A549 (cell line): ENCODE results near the gene PARVB. TPM values are rescaled to one million over a fixed set of nuclear protein-coding genes. Genes with fewer than 3 reads are reported as not detected.

Experiments
- ATAC-seq, 2 experiments: fragments of 200-7000 bp in 1 of 2; fragments of >200 bp in 1 of 2; cut with Nextera tagmentation in 1 of 2; cut with Tn5 transposase in 1 of 2; 3 replicates each; pipeline versions ENCODE4 v1.8.0 to v1.9.1; 2018 to 2020; ENCODE audit warnings: mild to moderate bottlenecking in 1 of 2, moderate library complexity in 1 of 2
- CTCF ChIA-PET: fragments of 300-600 bp; sonication (Branson Sonifier 250); formaldehyde crosslinking; extraction: SDS; loops from one replicate; lab custom pipeline; 2021; ENCODE audit warnings: antibody characterized with exemption, inconsistent platforms; lab: Yijun Ruan, JAX
- POLR2A ChIA-PET: fragments of 350-600 bp; formaldehyde crosslinking; extraction: SDS; loops from one replicate; lab custom pipeline; 2021; ENCODE audit warnings: antibody characterized with exemption, inconsistent platforms; lab: Yijun Ruan, JAX
- DNase-seq, 2 experiments: peaks; one replicate each; pipeline versions ENCODE4 v3.0.0 to v3.0.0-alpha.2; 2011 to 2016; ENCODE audit warnings: low read depth in 1 of 2, low spot score in 1 of 2
- FAIRE-seq: peaks from 2 replicates; lab custom pipeline; 2011; peaks lifted over from hg19 to GRCh38; lab: Jason Lieb, UNC
- H3K27ac ChIP-seq, 2 experiments: fragments of >200 bp; sonication (Bioruptor Twin); formaldehyde crosslinking; 3 replicates each; pipeline ENCODE4 v1.5.1; 2016 to 2017
- H3K4me1 ChIP-seq: fragments of >200 bp; sonication (Bioruptor Twin); formaldehyde crosslinking; 3 replicates; pipeline ENCODE4 v1.6.1; 2016
- H3K4me2 ChIP-seq: fragments of >200 bp; sonication (Bioruptor Twin); formaldehyde crosslinking; 3 replicates; pipeline ENCODE4 v1.6.1; 2016
- H3K4me3 ChIP-seq: fragments of >200 bp; sonication (Bioruptor Twin); formaldehyde crosslinking; 3 replicates; pipeline ENCODE4 v1.5.1; 2016
- H3K9me3 ChIP-seq: fragments of >200 bp; sonication (Bioruptor Twin); formaldehyde crosslinking; 3 replicates; pipeline ENCODE4 v1.6.1; 2016
- BHLHE40 ChIP-seq: IDR thresholded peaks from 2 replicates; pipeline ENCODE4 v1.6.1; 2012; ENCODE audit warnings: low read depth, low read length, inconsistent platforms
- CBX2 ChIP-seq: fragments of 200-600 bp; sonication (generic); IDR thresholded peaks from 2 replicates; pipeline ENCODE4 v1.6.1; 2016; ENCODE audit warnings: low read depth, mild to moderate bottlenecking, borderline replicate concordance
- CBX8 ChIP-seq: fragments of 200-600 bp; sonication (generic); IDR thresholded peaks from 2 replicates; pipeline ENCODE4 v1.6.1; 2016
- CEBPB ChIP-seq, 2 experiments: fragments of >200 bp in 1 of 2; sonication (Bioruptor Twin) in 1 of 2; formaldehyde crosslinking in 1 of 2; IDR thresholded peaks; 2 replicates each; pipeline ENCODE4 v1.6.1; 2012 to 2016
- CHD2 ChIP-seq: fragments of 150-350 bp; IDR thresholded peaks from 2 replicates; pipeline ENCODE4 v1.6.1; 2014; ENCODE audit warnings: low read length; ENCODE audit not compliant: partially characterized antibody
- EHF ChIP-seq: fragments of 250-450 bp; sonication (Bioruptor Pico); IDR thresholded peaks from 2 replicates; pipeline ENCODE4 v1.5.0; 2020; ENCODE audit warnings: mild to moderate bottlenecking
- EHMT2 ChIP-seq: fragments of 200-600 bp; sonication (generic); IDR thresholded peaks from 2 replicates; pipeline ENCODE4 v1.6.1; 2016; ENCODE audit warnings: antibody characterized with exemption, low read depth, mild to moderate bottlenecking, moderate library complexity
- EP300 ChIP-seq, 2 experiments: fragments of >200 bp; sonication (Bioruptor Twin); formaldehyde crosslinking; IDR thresholded peaks; 2 replicates in 1 of 2; 3 replicates in 1 of 2; pipeline ENCODE4 v1.6.1; 2016 to 2017
- FOSL2 ChIP-seq, 2 experiments: fragments of 450-650 bp in 1 of 2; fragments of >200 bp in 1 of 2; sonication (Bioruptor Twin) in 1 of 2; formaldehyde crosslinking; IDR thresholded peaks; 2 replicates each; pipeline versions ENCODE4 v1.5.0 to v1.6.1; 2016 to 2020; ENCODE audit warnings: mild to moderate bottlenecking in 1 of 2, moderate library complexity in 1 of 2
- HEYL ChIP-seq: fragments of 250-450 bp; sonication (Bioruptor Pico); IDR thresholded peaks from 2 replicates; pipeline ENCODE4 v1.8.0; 2021; ENCODE audit warnings: mild to moderate bottlenecking, moderate library complexity
- HOXA7 ChIP-seq: fragments of 250-450 bp; sonication (Bioruptor Pico); IDR thresholded peaks from 2 replicates; pipeline ENCODE4 v1.5.0; 2020; ENCODE audit warnings: mild to moderate bottlenecking, moderate library complexity
- HOXB13 ChIP-seq: fragments of 250-450 bp; sonication (Bioruptor Pico); IDR thresholded peaks from 2 replicates; pipeline ENCODE4 v1.5.0; 2020; ENCODE audit warnings: low read depth, mild to moderate bottlenecking, moderate library complexity
- HOXB5 ChIP-seq: fragments of 250-450 bp; sonication (Bioruptor Pico); IDR thresholded peaks from 2 replicates; pipeline ENCODE4 v1.5.0; 2020; ENCODE audit warnings: mild to moderate bottlenecking, moderate library complexity
- KDM1A ChIP-seq: fragments of 200-600 bp; sonication (generic); IDR thresholded peaks from 2 replicates; pipeline ENCODE4 v1.6.1; 2016; ENCODE audit warnings: low read depth, mild to moderate bottlenecking
- MAFK ChIP-seq: fragments of 450-650 bp; IDR thresholded peaks from 2 replicates; pipeline ENCODE4 v1.6.1; 2014; ENCODE audit not compliant: partially characterized antibody
- NPAS2 ChIP-seq: fragments of 250-450 bp; sonication (Bioruptor Pico); IDR thresholded peaks from 2 replicates; pipeline ENCODE4 v1.8.0; 2022; ENCODE audit warnings: mild to moderate bottlenecking, moderate library complexity, borderline replicate concordance
- PHF8 ChIP-seq: fragments of 200-600 bp; sonication (generic); IDR thresholded peaks from 2 replicates; pipeline ENCODE4 v1.6.1; 2016; ENCODE audit warnings: low read depth, mild to moderate bottlenecking, antibody characterized with exemption, moderate library complexity, borderline replicate concordance
- POLR2AphosphoS2 ChIP-seq: conservative IDR thresholded peaks from 2 replicates; pipeline ENCODE4 v1.6.1; 2012; ENCODE audit warnings: low read length, improper control_type of control experiment, inconsistent platforms
- RARB ChIP-seq: fragments of 250-450 bp; sonication (Bioruptor Pico); IDR thresholded peaks from 2 replicates; pipeline ENCODE4 v1.8.0; 2021; ENCODE audit warnings: mild to moderate bottlenecking, moderate library complexity
- RCOR1 ChIP-seq: fragments of 150-350 bp; IDR thresholded peaks from 2 replicates; pipeline ENCODE4 v1.6.1; 2014; ENCODE audit warnings: antibody characterized with exemption, low read length, low read depth
- RFX5 ChIP-seq: fragments of 450-650 bp; IDR thresholded peaks from 2 replicates; pipeline ENCODE4 v1.7.1; 2014; ENCODE audit warnings: antibody characterized with exemption, mild to moderate bottlenecking, moderate library complexity
- SMC3 ChIP-seq: fragments of >200 bp; sonication (Bioruptor Twin); formaldehyde crosslinking; IDR thresholded peaks from 3 replicates; pipeline ENCODE4 v1.6.1; 2018; ENCODE audit warnings: inconsistent platforms
- WGBS: methylation state at CpG from one replicate; pipeline ENCODE4 v1.1.6; 2017; ENCODE audit errors: missing lambda C conversion rate; 5-methylcytosine and 5-hydroxymethylcytosine counted together
- polyA plus RNA-seq, 4 experiments: library from polyadenylated mRNA; depleted of rRNA in 3 of 4; stranded (reverse); fragments of >200 nt; fragmentation: RNase III in 1 of 4; extraction: RNeasy Plus Mini Kit Qiagen cat#74134 plus additional on column Dnase treatment in 1 of 4; gene quantifications; 2 replicates in 3 of 4; 3 replicates in 1 of 4; pipeline ENCODE4 v1.2.3, GENCODE V29; 2011 to 2017
- TF ChIP-seq, protein P1 (sequence below): fragments of >200 bp; sonication (Bioruptor Twin); formaldehyde crosslinking; IDR thresholded peaks from 3 replicates; pipeline ENCODE4 v1.5.1; 2016
- TF ChIP-seq, protein P2 (sequence below): fragments of 250-450 bp; sonication (Bioruptor Pico); IDR thresholded peaks from 2 replicates; pipeline ENCODE4 v1.5.0; 2021; ENCODE audit warnings: mild to moderate bottlenecking, moderate library complexity, borderline replicate concordance
- TF ChIP-seq, protein P3 (sequence below): fragments of >200 bp; sonication (Bioruptor Twin); formaldehyde crosslinking; IDR thresholded peaks from 3 replicates; pipeline ENCODE4 v1.6.1; 2016
- TF ChIP-seq, protein P4 (sequence below): fragments of 200-600 bp; sonication (generic); IDR thresholded peaks from 2 replicates; pipeline ENCODE4 v1.6.1; 2016; ENCODE audit warnings: antibody characterized with exemption, mild to moderate bottlenecking, moderate library complexity
- TF ChIP-seq, protein P5 (sequence below): fragments of 250-450 bp; sonication (Bioruptor Pico); IDR thresholded peaks from 2 replicates; pipeline ENCODE4 v1.5.0; 2020; ENCODE audit warnings: low read depth, mild to moderate bottlenecking, moderate library complexity

Gene PARVB
- polyA plus RNA-seq, 2 of the 4 experiments (the other 2 are of a cell fraction): 28.3 to 33.5 TPM

DNA sequence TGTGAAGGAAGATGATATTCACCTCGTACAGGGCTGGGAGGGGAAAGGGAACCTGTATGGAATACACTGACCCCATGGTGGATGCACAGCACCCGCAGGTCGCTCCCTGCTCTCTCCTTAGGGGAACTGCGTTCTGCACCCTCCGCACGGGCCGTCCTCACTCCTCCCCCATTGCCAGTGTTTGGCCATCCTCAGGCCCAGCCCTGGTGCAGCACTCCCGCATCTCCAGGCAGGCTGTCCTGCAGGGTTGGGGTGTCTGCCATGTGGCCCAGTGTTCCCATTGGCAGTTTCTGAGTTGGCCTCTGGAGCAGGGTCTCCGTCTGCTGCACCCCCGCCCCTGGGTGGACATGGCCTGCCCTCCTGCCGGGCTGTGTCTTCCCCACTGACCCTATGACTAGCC, 137.6 kb downstream of the PARVB start:
- H3K4me3 ChIP-seq: no peak overlapping the region
- DNase-seq: no peak
- H3K4me1 ChIP-seq: no peaks in the 10 kb centered on the region
- ChIA-PET CTCF (no interaction called here), POLR2A (no interaction called here)
- ATAC-seq: no peak
- no peak overlapping the region for H3K4me2 ChIP-seq
- no peak overlapping the region for H3K27ac ChIP-seq
- TF ChIP-seq BHLHE40: no peak
- no peak for TF ChIP-seq HEYL (CRISPR knock-in tag)
- TF ChIP-seq EHMT2: no peak
- TF ChIP-seq, protein P1, sequence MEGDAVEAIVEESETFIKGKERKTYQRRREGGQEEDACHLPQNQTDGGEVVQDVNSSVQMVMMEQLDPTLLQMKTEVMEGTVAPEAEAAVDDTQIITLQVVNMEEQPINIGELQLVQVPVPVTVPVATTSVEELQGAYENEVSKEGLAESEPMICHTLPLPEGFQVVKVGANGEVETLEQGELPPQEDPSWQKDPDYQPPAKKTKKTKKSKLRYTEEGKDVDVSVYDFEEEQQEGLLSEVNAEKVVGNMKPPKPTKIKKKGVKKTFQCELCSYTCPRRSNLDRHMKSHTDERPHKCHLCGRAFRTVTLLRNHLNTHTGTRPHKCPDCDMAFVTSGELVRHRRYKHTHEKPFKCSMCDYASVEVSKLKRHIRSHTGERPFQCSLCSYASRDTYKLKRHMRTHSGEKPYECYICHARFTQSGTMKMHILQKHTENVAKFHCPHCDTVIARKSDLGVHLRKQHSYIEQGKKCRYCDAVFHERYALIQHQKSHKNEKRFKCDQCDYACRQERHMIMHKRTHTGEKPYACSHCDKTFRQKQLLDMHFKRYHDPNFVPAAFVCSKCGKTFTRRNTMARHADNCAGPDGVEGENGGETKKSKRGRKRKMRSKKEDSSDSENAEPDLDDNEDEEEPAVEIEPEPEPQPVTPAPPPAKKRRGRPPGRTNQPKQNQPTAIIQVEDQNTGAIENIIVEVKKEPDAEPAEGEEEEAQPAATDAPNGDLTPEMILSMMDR: no peak
- TF ChIP-seq EHF: no peak
- TF ChIP-seq HOXB5 (CRISPR knock-in tag): no peak
- TF ChIP-seq CBX2: no peak
- TF ChIP-seq CHD2: no peak
- no peak for TF ChIP-seq KDM1A
- no peak for FAIRE-seq
- H3K9me3 ChIP-seq: no peaks in the 10 kb centered on the region
- 90% methylated on average over 2 of the region's 11 CpGs for WGBS

DNA sequence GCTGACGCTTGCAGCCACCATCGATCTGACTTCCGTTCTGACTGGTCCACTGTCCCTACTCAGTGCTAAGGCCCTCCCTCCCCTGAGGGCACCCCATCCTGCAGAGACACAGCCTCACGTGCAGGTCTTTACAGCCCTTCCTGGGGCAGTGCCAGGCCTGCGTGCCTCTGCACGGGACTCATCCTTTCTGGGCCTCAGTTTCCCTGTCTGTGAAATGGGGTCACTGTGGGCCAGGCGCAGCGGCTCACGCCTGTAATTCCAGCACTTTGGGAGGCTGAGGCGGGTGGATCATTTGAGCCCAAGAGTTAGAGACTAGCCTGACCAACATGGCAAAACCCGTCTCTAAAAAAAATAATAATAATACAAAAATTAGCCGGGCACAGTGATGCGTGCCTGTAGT, 138.9 kb downstream of the PARVB start:
- TF ChIP-seq RCOR1 (no peak), NPAS2 (CRISPR knock-in tag) (no peak), MAFK (no peak), EP300 (IDR thresholded peaks at IDR 0.05) (no peak)
- Histone ChIP-seq H3K9me3 (no peaks in the 10 kb centered on the region), H3K4me2 (no peak overlapping the region), H3K4me1 (no peaks in the 10 kb centered on the region), H3K27ac (no peak overlapping the region), H3K4me3 (no peak overlapping the region)
- DNase-seq: no peak
- CTCF ChIA-PET: no interaction called here
- WGBS: 93% methylated on average over 8 of the region's 13 CpGs
- POLR2A ChIA-PET: no interaction called here
- ATAC-seq: no peak
- FAIRE-seq: no peak

DNA sequence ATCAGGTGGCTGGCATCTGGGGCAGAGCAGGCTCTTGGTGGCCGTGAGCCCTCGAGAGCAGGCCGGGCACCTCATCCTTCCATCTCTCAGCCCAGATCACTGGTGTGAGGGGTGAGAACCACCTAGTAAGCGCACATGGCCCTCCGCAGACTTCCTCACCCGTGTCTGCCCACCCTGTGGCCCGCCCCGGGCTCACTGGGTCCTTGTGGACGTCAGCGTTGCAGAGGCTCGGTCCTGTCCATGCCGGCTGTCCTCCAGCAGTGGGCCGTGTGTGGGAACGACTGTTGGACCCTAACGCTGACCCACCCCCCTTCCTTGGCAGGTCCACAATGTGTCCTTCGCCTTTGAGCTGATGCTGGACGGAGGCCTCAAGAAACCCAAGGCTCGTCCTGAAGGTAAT, 139.4 kb downstream of the PARVB start:
- H3K4me3 ChIP-seq: no peak overlapping the region
- H3K27ac ChIP-seq: no peak overlapping the region
- DNase-seq (no peak), ATAC-seq (no peak), FAIRE-seq (no peak)
- H3K4me1 ChIP-seq: no peaks in the 10 kb centered on the region
- 91% methylated on average over 8 of the region's 18 CpGs for WGBS
- CTCF ChIA-PET: no interaction called here
- POLR2A ChIA-PET: no interaction called here
- no peaks in the 10 kb centered on the region for H3K9me3 ChIP-seq
- H3K4me2 ChIP-seq: no peak overlapping the region
- no peak for TF ChIP-seq FOSL2 (IDR thresholded peaks at IDR 0.05)
- TF ChIP-seq FOSL2 (CRISPR knock-in tag; IDR thresholded peaks at IDR 0.05): no peak
- TF ChIP-seq SMC3: no peak
- TF ChIP-seq, protein P2, sequence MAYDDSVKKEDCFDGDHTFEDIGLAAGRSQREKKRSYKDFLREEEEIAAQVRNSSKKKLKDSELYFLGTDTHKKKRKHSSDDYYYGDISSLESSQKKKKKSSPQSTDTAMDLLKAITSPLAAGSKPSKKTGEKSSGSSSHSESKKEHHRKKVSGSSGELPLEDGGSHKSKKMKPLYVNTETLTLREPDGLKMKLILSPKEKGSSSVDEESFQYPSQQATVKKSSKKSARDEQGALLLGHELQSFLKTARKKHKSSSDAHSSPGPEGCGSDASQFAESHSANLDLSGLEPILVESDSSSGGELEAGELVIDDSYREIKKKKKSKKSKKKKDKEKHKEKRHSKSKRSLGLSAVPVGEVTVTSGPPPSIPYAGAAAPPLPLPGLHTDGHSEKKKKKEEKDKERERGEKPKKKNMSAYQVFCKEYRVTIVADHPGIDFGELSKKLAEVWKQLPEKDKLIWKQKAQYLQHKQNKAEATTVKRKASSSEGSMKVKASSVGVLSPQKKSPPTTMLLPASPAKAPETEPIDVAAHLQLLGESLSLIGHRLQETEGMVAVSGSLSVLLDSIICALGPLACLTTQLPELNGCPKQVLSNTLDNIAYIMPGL (CRISPR knock-in tag): no peak
- no peak for TF ChIP-seq RFX5
- no peak for TF ChIP-seq HOXB5 (CRISPR knock-in tag)
- TF ChIP-seq PHF8: no peak
- no peak for TF ChIP-seq RARB (CRISPR knock-in tag)
- no peak for TF ChIP-seq CHD2
- no peak for TF ChIP-seq CBX8
- no peak for TF ChIP-seq HOXB13 (CRISPR knock-in tag)
- TF ChIP-seq, protein P3, sequence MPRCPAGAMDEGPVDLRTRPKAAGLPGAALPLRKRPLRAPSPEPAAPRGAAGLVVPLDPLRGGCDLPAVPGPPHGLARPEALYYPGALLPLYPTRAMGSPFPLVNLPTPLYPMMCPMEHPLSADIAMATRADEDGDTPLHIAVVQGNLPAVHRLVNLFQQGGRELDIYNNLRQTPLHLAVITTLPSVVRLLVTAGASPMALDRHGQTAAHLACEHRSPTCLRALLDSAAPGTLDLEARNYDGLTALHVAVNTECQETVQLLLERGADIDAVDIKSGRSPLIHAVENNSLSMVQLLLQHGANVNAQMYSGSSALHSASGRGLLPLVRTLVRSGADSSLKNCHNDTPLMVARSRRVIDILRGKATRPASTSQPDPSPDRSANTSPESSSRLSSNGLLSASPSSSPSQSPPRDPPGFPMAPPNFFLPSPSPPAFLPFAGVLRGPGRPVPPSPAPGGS: no peak
- TF ChIP-seq, protein P4, sequence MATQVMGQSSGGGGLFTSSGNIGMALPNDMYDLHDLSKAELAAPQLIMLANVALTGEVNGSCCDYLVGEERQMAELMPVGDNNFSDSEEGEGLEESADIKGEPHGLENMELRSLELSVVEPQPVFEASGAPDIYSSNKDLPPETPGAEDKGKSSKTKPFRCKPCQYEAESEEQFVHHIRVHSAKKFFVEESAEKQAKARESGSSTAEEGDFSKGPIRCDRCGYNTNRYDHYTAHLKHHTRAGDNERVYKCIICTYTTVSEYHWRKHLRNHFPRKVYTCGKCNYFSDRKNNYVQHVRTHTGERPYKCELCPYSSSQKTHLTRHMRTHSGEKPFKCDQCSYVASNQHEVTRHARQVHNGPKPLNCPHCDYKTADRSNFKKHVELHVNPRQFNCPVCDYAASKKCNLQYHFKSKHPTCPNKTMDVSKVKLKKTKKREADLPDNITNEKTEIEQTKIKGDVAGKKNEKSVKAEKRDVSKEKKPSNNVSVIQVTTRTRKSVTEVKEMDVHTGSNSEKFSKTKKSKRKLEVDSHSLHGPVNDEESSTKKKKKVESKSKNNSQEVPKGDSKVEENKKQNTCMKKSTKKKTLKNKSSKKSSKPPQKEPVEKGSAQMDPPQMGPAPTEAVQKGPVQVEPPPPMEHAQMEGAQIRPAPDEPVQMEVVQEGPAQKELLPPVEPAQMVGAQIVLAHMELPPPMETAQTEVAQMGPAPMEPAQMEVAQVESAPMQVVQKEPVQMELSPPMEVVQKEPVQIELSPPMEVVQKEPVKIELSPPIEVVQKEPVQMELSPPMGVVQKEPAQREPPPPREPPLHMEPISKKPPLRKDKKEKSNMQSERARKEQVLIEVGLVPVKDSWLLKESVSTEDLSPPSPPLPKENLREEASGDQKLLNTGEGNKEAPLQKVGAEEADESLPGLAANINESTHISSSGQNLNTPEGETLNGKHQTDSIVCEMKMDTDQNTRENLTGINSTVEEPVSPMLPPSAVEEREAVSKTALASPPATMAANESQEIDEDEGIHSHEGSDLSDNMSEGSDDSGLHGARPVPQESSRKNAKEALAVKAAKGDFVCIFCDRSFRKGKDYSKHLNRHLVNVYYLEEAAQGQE: no peak
- TF ChIP-seq, protein P5, sequence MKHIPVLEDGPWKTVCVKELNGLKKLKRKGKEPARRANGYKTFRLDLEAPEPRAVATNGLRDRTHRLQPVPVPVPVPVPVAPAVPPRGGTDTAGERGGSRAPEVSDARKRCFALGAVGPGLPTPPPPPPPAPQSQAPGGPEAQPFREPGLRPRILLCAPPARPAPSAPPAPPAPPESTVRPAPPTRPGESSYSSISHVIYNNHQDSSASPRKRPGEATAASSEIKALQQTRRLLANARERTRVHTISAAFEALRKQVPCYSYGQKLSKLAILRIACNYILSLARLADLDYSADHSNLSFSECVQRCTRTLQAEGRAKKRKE (CRISPR knock-in tag): no peak
- TF ChIP-seq HOXA7 (CRISPR knock-in tag): no peak
- TF ChIP-seq CEBPB (IDR thresholded peaks at IDR 0.05): no peak
- TF ChIP-seq POLR2AphosphoS2: no peak
